Keratinocyte (primary cell): ENCODE data around the gene SPHK2. TPM values are rescaled to one million over a fixed set of nuclear protein-coding genes. Genes with fewer than 3 reads are reported as not detected.

Experiments
- DNase-seq: peaks from one replicate; pipeline ENCODE4 v3.0.0-alpha.2; 2011; ENCODE audit warnings: low read depth, missing footprints, low spot score
- FAIRE-seq: peaks from 2 replicates; lab custom pipeline; 2011; peaks lifted over from hg19 to GRCh38; lab: Jason Lieb, UNC
- H2AFZ ChIP-seq: 2 replicates; pipeline ENCODE4 v1.6.0; 2012; ENCODE audit warnings: low read length, control low read depth, inconsistent platforms; ENCODE audit not compliant: control insufficient read depth
- H3K27ac ChIP-seq: 2 replicates; pipeline ENCODE4 v1.5.1; 2011; ENCODE audit warnings: low read length; ENCODE audit not compliant: control insufficient read depth, insufficient read depth
- H3K27me3 ChIP-seq: 3 replicates; pipeline ENCODE4 v1.6.0; 2011; ENCODE audit warnings: low read length; ENCODE audit not compliant: control insufficient read depth, insufficient read depth; ENCODE audit errors: extremely low read depth
- H3K36me3 ChIP-seq, 2 experiments: 2 replicates in 1 of 2; 3 replicates in 1 of 2; pipeline ENCODE4 v1.5.1; 2011; ENCODE audit warnings: low read length in 2 of 2, mild to moderate bottlenecking in 1 of 2; ENCODE audit not compliant: control insufficient read depth in 2 of 2, insufficient read depth in 2 of 2; ENCODE audit errors: extremely low read depth in 1 of 2
- H3K4me1 ChIP-seq: 3 replicates; pipeline ENCODE4 v1.5.1; 2011; ENCODE audit warnings: low read length; ENCODE audit not compliant: control insufficient read depth, insufficient read depth; ENCODE audit errors: extremely low read depth
- H3K4me2 ChIP-seq: 3 replicates; pipeline ENCODE4 v1.6.0; 2011; ENCODE audit warnings: low read depth, low read length; ENCODE audit not compliant: control insufficient read depth, insufficient read depth; ENCODE audit errors: extremely low read depth
- H3K4me3 ChIP-seq, 3 experiments: fragments of 200-600 bp in 1 of 3; sonication (generic) in 1 of 3; 2 replicates in 2 of 3; 3 replicates in 1 of 3; pipeline ENCODE4 v1.5.1; 2011 to 2016; ENCODE audit warnings: low read length in 3 of 3, mild to moderate bottlenecking in 3 of 3, control low read depth in 2 of 3, inconsistent platforms in 1 of 3, low read depth in 1 of 3, mixed read lengths in 1 of 3, mixed run types in 1 of 3, moderate library complexity in 1 of 3; ENCODE audit not compliant: control insufficient read depth in 2 of 3, insufficient read depth in 2 of 3; ENCODE audit errors: extremely low read depth in 1 of 3
- H3K79me2 ChIP-seq: 2 replicates; pipeline ENCODE4 v1.6.0; 2012; ENCODE audit warnings: low read length; ENCODE audit not compliant: control insufficient read depth, insufficient read depth
- H3K9ac ChIP-seq: 3 replicates; pipeline ENCODE4 v1.6.0; 2011; ENCODE audit warnings: low read length; ENCODE audit not compliant: control insufficient read depth, insufficient read depth; ENCODE audit errors: extremely low read depth
- H3K9me1 ChIP-seq: 3 replicates; pipeline ENCODE4 v1.6.0; 2011; ENCODE audit warnings: low read length; ENCODE audit not compliant: control insufficient read depth, insufficient read depth; ENCODE audit errors: extremely low read depth
- H3K9me3 ChIP-seq: 2 replicates; pipeline ENCODE4 v1.5.1; 2012; ENCODE audit warnings: low read depth, low read length; ENCODE audit not compliant: control insufficient read depth
- H4K20me1 ChIP-seq: 3 replicates; pipeline ENCODE4 v1.6.0; 2011; ENCODE audit warnings: low read length; ENCODE audit not compliant: control insufficient read depth, insufficient read depth; ENCODE audit errors: extremely low read depth
- CTCF ChIP-seq, 3 experiments: IDR thresholded peaks in 1 of 3; conservative IDR thresholded peaks in 1 of 3; optimal IDR thresholded peaks in 1 of 3; 2 replicates in 2 of 3; 3 replicates in 1 of 3; pipeline versions ENCODE3 to v1.5.1; 2011; ENCODE audit warnings: low read length in 3 of 3, mild to moderate bottlenecking in 3 of 3, moderate library complexity in 2 of 3, control low read depth in 1 of 3, inconsistent platforms in 1 of 3; ENCODE audit not compliant: insufficient read depth in 2 of 3; ENCODE audit errors: extremely low read depth in 1 of 3
- EZH2 ChIP-seq: IDR thresholded peaks from one replicate; pipeline ENCODE4 v1.6.1; 2012; ENCODE audit warnings: inconsistent platforms, mild to moderate bottlenecking, low read length, moderate library complexity
- dilution Hi-C: fragments of 300-500 bp; cut with MboI; formaldehyde crosslinking; loops from one replicate; pipeline ENCODE4 v1.7.0; 2020; ENCODE audit warnings: low sequenced_read_pairs; ENCODE audit not compliant: extremely low pct_ligation_motif_present
- polyA plus RNA-seq, 5 experiments: library from polyadenylated mRNA; depleted of rRNA in 3 of 5; stranded (reverse) in 3 of 5; stranded (forward) in 1 of 5; unstranded in 1 of 5; fragments of >200 nt; gene quantifications; 1 replicate in 1 of 5; 2 replicates in 3 of 5; 3 replicates in 1 of 5; pipeline versions ENCODE4 v1.2.1 to v1.2.3, GENCODE V29; 2011 to 2012; ENCODE audit warnings: missing spikeins in 2 of 5, low read depth in 1 of 5, low replicate concordance in 1 of 5

Gene SPHK2
- polyA plus RNA-seq, 1 donor (not counting 4 experiments of a cell fraction or from before 2014, with no cell fraction given), result 2.8 TPM

DNA sequence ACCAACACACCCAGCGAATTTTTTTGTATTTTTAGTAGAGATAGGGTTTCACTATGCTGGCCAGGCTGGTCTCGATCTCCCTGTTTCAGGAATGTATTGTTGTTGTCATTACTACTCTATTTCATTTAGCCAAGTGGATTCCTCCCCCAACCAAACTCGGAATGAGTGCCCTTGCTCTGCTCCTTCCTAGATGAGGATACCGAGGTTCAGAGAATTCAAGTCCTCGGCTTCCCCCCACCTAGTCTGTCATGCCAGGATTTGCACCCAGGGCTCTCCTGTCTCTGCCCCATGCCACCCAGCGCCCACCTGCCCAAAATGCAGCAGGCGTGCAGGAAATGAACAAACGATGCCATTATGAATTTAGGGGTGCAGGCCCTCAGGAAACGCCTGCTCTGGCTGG is 16.3 kb upstream of the SPHK2 start:
- no peaks in the 10 kb centered on the region for H3K4me1 ChIP-seq
- H3K79me2 ChIP-seq, result no peaks in the 10 kb centered on the region
- H3K9me1 ChIP-seq, result no peaks in the 10 kb centered on the region
- H3K4me3 ChIP-seq, result no peak overlapping the region
- H3K4me2 ChIP-seq, result no peak overlapping the region
- no peak for TF ChIP-seq CTCF (optimal IDR thresholded peaks at IDR 0.05 in 1 of 3, IDR thresholded peaks at IDR 0.05 in 1 of 3, conservative IDR thresholded peaks at IDR 0.05 in 1 of 3; ENCODE audit: extremely low read depth in 1 of 3, insufficient read depth in 2 of 3, low read length in 3 of 3)
- no peak for TF ChIP-seq EZH2
- H3K36me3 ChIP-seq, result no peaks in the 10 kb centered on the region
- DNase-seq (no peak), FAIRE-seq (no peak)
- H3K27me3 ChIP-seq, result no peaks in the 10 kb centered on the region
- no peaks in the 10 kb centered on the region for H3K9me3 ChIP-seq
- no peak overlapping the region for H2AFZ ChIP-seq
- no peak overlapping the region for H3K9ac ChIP-seq
- dilution Hi-C loops, result no loop called here
- no peaks in the 10 kb centered on the region for H4K20me1 ChIP-seq
- H3K27ac ChIP-seq, result no peak overlapping the region

DNA sequence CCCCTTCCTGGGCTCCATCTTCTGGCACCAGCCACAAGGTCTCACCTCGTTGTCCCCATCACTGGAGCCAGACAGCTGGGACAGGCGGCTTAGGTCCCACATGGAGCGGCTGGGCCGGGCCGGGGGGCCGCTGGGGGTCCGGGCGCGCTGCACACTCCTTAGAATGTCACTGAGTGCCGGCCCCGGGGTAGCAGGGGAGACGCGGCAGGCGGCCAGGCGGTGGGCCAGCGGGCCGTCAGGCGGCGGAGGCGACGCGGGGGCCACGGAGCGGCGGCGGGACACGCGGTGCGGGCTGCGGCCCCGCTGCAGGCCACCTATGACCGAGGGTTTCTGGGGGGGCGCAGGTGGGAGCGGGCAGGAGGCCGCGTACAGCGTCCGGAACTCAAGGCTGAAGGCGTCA is 15.9 kb upstream of the SPHK2 start:
- H3K4me3 ChIP-seq, result no peak overlapping the region
- H2AFZ ChIP-seq, result no peak overlapping the region
- H3K9me1 ChIP-seq, result no peaks in the 10 kb centered on the region
- no peaks in the 10 kb centered on the region for H3K79me2 ChIP-seq
- H3K4me2 ChIP-seq, result no peak overlapping the region
- FAIRE-seq (no peak), DNase-seq (no peak)
- H3K27me3 ChIP-seq, result no peaks in the 10 kb centered on the region
- dilution Hi-C loops, result no loop called here
- no peak overlapping the region for H3K27ac ChIP-seq
- H4K20me1 ChIP-seq, result no peaks in the 10 kb centered on the region
- no peak for TF ChIP-seq EZH2
- no peak for TF ChIP-seq CTCF (optimal IDR thresholded peaks at IDR 0.05 in 1 of 3, IDR thresholded peaks at IDR 0.05 in 1 of 3, conservative IDR thresholded peaks at IDR 0.05 in 1 of 3; ENCODE audit: extremely low read depth in 1 of 3, insufficient read depth in 2 of 3, low read length in 3 of 3)
- no peaks in the 10 kb centered on the region for H3K36me3 ChIP-seq
- H3K4me1 ChIP-seq, result no peaks in the 10 kb centered on the region
- H3K9me3 ChIP-seq, result no peaks in the 10 kb centered on the region
- H3K9ac ChIP-seq, result no peak overlapping the region
